PC-9 (cell line): ENCODE measurements around the gene CACNB4. TPM values are rescaled to one million over a fixed set of nuclear protein-coding genes. Genes with fewer than 3 reads are reported as not detected.

Experiments used
- BruUV-seq: library from RNA; stranded (reverse); fragments of 400-500 nt; replicated peaks from 2 replicates; lab custom pipeline; 2021; lab: Mats Ljungman, UMichigan
- CTCF ChIA-PET: fragments of 300-600 bp; sonication (Branson Sonifier 250); formaldehyde crosslinking; loops from one replicate; lab custom pipeline; 2022; ENCODE audit warnings: antibody characterized with exemption; lab: Charles Lee
- POLR2A ChIA-PET: fragments of 300-600 bp; sonication (Branson Sonifier 250); formaldehyde crosslinking; loops from one replicate; lab custom pipeline; 2022; ENCODE audit warnings: antibody characterized with exemption; ENCODE audit not compliant: unreplicated experiment; lab: Charles Lee
- DNase-seq, 2 experiments: peaks; one replicate each; pipeline versions ENCODE4 v3.0.0 to v3.0.0-alpha.2; 2015 to 2022; ENCODE audit warnings: mixed read lengths in 1 of 2
- H2AFZ ChIP-seq: fragments of 200-600 bp; sonication (generic); 2 replicates; pipeline ENCODE4 v1.8.1; 2017; ENCODE audit warnings: antibody characterized with exemption
- H3F3A ChIP-seq: fragments of 200-600 bp; sonication (generic); 2 replicates; pipeline ENCODE4 v1.8.1; 2017; ENCODE audit warnings: antibody characterized with exemption, mild to moderate bottlenecking, low read depth; ENCODE audit not compliant: insufficient read depth
- H3K27ac ChIP-seq: fragments of 200-600 bp; sonication (generic); 2 replicates; pipeline ENCODE4 v1.6.1; 2016; ENCODE audit warnings: mixed run types
- H3K27me3 ChIP-seq: fragments of 200-600 bp; sonication (generic); 2 replicates; pipeline ENCODE4 v1.6.1; 2016; ENCODE audit warnings: low read depth, mixed run types; ENCODE audit not compliant: insufficient read depth
- H3K36me3 ChIP-seq: fragments of 200-600 bp; sonication (generic); 2 replicates; pipeline ENCODE4 v1.6.1; 2016; ENCODE audit warnings: low read depth, mixed run types
- H3K4me1 ChIP-seq: fragments of 200-600 bp; sonication (generic); replicated peaks from 2 replicates; pipeline ENCODE4 v1.6.1; 2016; ENCODE audit warnings: mixed run types; ENCODE audit not compliant: insufficient read depth
- H3K4me2 ChIP-seq: fragments of 200-600 bp; sonication (generic); 2 replicates; pipeline ENCODE4 v1.6.1; 2017; ENCODE audit warnings: mixed run types
- H3K4me3 ChIP-seq: fragments of 200-600 bp; sonication (generic); 2 replicates; pipeline ENCODE4 v1.6.1; 2016; ENCODE audit warnings: mixed run types
- H3K79me2 ChIP-seq: fragments of 200-600 bp; sonication (generic); 2 replicates; pipeline ENCODE4 v1.6.1; 2017; ENCODE audit warnings: low read depth, mixed run types
- H3K9me2 ChIP-seq: fragments of 200-600 bp; sonication (generic); 2 replicates; pipeline ENCODE4 v1.8.1; 2017; ENCODE audit warnings: mild to moderate bottlenecking; ENCODE audit not compliant: insufficient read depth
- H3K9me3 ChIP-seq: fragments of 200-600 bp; sonication (generic); 2 replicates; pipeline ENCODE4 v1.8.1; 2016; ENCODE audit warnings: low read depth; ENCODE audit not compliant: insufficient read depth
- H4K20me1 ChIP-seq: fragments of 200-600 bp; sonication (generic); 2 replicates; pipeline ENCODE4 v1.8.1; 2017; ENCODE audit not compliant: insufficient read depth
- EZH2 ChIP-seq: fragments of 200-600 bp; sonication (generic); IDR thresholded peaks from 2 replicates; pipeline ENCODE4 v1.8.0; 2017; ENCODE audit warnings: antibody characterized with exemption, low read depth
- intact Hi-C: fragments of 100-400 bp; cut with micrococcal nuclease; formaldehyde crosslinking; loops from one replicate; pipeline ENCODE4 v1.10.0; 2022; ENCODE audit not compliant: unreplicated experiment
- total RNA-seq: library from RNA; stranded (reverse); gene quantifications from 2 replicates; pipeline ENCODE4 v1.2.3, GENCODE V29; 2021
- TF ChIP-seq, protein P1 (sequence below): fragments of 200-600 bp; sonication (generic); conservative IDR thresholded peaks from 2 replicates; pipeline ENCODE4 v1.6.1; 2017; ENCODE audit warnings: mixed run types, antibody characterized with exemption, mild to moderate bottlenecking, moderate library complexity

Gene CACNB4
- total RNA-seq, 1 experiment from 2014 or later = 0.98 TPM

- TF ChIP-seq, protein P1, sequence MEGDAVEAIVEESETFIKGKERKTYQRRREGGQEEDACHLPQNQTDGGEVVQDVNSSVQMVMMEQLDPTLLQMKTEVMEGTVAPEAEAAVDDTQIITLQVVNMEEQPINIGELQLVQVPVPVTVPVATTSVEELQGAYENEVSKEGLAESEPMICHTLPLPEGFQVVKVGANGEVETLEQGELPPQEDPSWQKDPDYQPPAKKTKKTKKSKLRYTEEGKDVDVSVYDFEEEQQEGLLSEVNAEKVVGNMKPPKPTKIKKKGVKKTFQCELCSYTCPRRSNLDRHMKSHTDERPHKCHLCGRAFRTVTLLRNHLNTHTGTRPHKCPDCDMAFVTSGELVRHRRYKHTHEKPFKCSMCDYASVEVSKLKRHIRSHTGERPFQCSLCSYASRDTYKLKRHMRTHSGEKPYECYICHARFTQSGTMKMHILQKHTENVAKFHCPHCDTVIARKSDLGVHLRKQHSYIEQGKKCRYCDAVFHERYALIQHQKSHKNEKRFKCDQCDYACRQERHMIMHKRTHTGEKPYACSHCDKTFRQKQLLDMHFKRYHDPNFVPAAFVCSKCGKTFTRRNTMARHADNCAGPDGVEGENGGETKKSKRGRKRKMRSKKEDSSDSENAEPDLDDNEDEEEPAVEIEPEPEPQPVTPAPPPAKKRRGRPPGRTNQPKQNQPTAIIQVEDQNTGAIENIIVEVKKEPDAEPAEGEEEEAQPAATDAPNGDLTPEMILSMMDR = no peak
- no peak for TF ChIP-seq EZH2
- Histone ChIP-seq H3F3A (no peaks in the 10 kb centered on the region), H3K27ac (no peak overlapping the region), H4K20me1 (no peaks in the 10 kb centered on the region), H3K4me3 (no peak overlapping the region), H3K79me2 (no peaks in the 10 kb centered on the region), H3K9me3 (peaks cover 6% of the 10 kb centered on the region; the same call in 1 of the 2 replicates), H2AFZ (no peak overlapping the region), H3K9me2 (no peaks in the 10 kb centered on the region), H3K27me3 (no peaks in the 10 kb centered on the region), H3K36me3 (no peaks in the 10 kb centered on the region), H3K4me2 (no peak overlapping the region), H3K4me1 (no peaks in the 10 kb centered on the region)
- no TSS peak for BruUV-seq
- DNase-seq = no peak
- ChIA-PET POLR2A (no interaction called here), CTCF (no interaction called here)
- intact Hi-C loops = no loop called here
Observed at GRCh38 chr2:151965884-151966283, 133.0 kb downstream of the CACNB4 start.

DNA sequence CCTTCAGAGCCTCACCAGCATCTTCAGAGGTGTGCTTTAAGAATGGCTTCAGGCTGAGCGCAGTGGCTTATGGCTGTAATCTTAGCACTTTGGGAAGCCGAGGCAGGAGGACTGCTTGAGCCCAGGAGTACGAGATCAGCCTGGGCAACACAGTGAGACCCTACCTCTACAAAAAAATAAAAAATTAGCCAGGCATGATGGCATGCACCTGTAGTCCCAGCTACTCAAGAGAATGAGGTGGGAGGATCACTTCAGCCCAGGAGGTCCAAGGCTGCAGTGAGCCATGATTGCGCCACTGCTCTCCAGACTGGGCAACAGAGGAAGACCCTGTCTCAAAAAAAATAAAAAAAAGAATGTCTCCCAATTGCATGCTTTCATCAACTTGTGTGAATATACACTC is 137.3 kb downstream of the CACNB4 start:
- Histone ChIP-seq H3K9me2 (no peaks in the 10 kb centered on the region), H2AFZ (no peak overlapping the region), H3K9me3 (peaks cover 6% of the 10 kb centered on the region; the same call in 1 of the 2 replicates), H3K4me2 (no peak overlapping the region), H4K20me1 (no peaks in the 10 kb centered on the region), H3K4me3 (no peak overlapping the region), H3K27me3 (no peaks in the 10 kb centered on the region), H3F3A (no peaks in the 10 kb centered on the region), H3K36me3 (no peaks in the 10 kb centered on the region), H3K79me2 (no peaks in the 10 kb centered on the region), H3K27ac (no peak overlapping the region), H3K4me1 (no peaks in the 10 kb centered on the region)
- TF ChIP-seq EZH2 = no peak
- TF ChIP-seq, protein P1 = no peak
- ChIA-PET POLR2A (no interaction called here), CTCF (no interaction called here)
- intact Hi-C loops = no loop called here
- DNase-seq = no peak
- no TSS peak for BruUV-seq

GRCh38 chr2:151959238-151959637 is 139.6 kb downstream of the CACNB4 start:
- no peak for DNase-seq
- Histone ChIP-seq H3F3A (no peaks in the 10 kb centered on the region), H2AFZ (no peak overlapping the region; the same call in 1 of the 2 replicates), H3K36me3 (no peaks in the 10 kb centered on the region), H3K4me2 (no peak overlapping the region), H3K79me2 (no peaks in the 10 kb centered on the region), H3K9me3 (no peaks in the 10 kb centered on the region), H3K4me1 (no peaks in the 10 kb centered on the region), H3K27me3 (0 out of 2 replicates have a peak, but pooled peaks cover 8% of the 10 kb centered on the region), H3K4me3 (no peak overlapping the region), H3K9me2 (no peaks in the 10 kb centered on the region), H3K27ac (no peak overlapping the region), H4K20me1 (no peaks in the 10 kb centered on the region)
- POLR2A ChIA-PET = no interaction called here
- BruUV-seq = no TSS peak
- CTCF ChIA-PET = no interaction called here
- no peak for TF ChIP-seq EZH2
- TF ChIP-seq, protein P1 = no peak
- intact Hi-C loops = no loop called here
